Esophagus mucosa (tissue), 1 donor: Measurements from ENCODE around the gene ZNF780A. TPM values are rescaled to one million over a fixed set of nuclear protein-coding genes. Genes with fewer than 3 reads are reported as not detected.
"Not testable (repeated sequence)": the region's sequence is repeated elsewhere in the genome, so short reads cannot be mapped to it uniquely, and the experiment has no call there.

Experiments used
- ATAC-seq: fragments of 200-7000 bp; cut with Tn5 transposase; one replicate; pipeline ENCODE4 v1.9.1; 2020
- total RNA-seq: library from RNA; stranded (reverse); gene quantifications from one replicate; pipeline ENCODE4 v1.2.4, GENCODE V29; 2023
- donor health status: DM: yes; HTN: yes; CAD: no.

Gene ZNF780A
- total RNA-seq, result 10.2 TPM

GRCh38 chr19:40090241-40091204 is at the start of gene ZNF780A:
Gene ZNF780A (minus strand): TSS chr19:40090943. CDS start chr19:40084753, 6,190 bp downstream.
- peak; percentile 85 for ATAC-seq

- peak; percentile 44 for ATAC-seq
Measured at GRCh38 chr19:40139533-40140287, 49.0 kb upstream of the ZNF780A start.

- ATAC-seq, result no peak
Measured at GRCh38 chr19:40136818-40137217, 46.1 kb upstream of the ZNF780A start.

GRCh38 chr19:40134866-40135265 is 44.1 kb upstream of the ZNF780A start:
- ATAC-seq, result no peak

GRCh38 chr19:40133491-40133890 is 42.7 kb upstream of the ZNF780A start:
- no peak for ATAC-seq

GRCh38 chr19:40130013-40130412 is 39.3 kb upstream of the ZNF780A start:
- no peak for ATAC-seq

- ATAC-seq, result no peak
Measured at GRCh38 chr19:40129425-40129824, 38.7 kb upstream of the ZNF780A start.

- ATAC-seq, result no peak
Measured at GRCh38 chr19:40128991-40129390, 38.2 kb upstream of the ZNF780A start.

- ATAC-seq, result no peak
Measured at GRCh38 chr19:40119380-40119779, 28.6 kb upstream of the ZNF780A start.

GRCh38 chr19:40118638-40119037 is 27.9 kb upstream of the ZNF780A start:
- ATAC-seq, result not testable (repeated sequence)

- ATAC-seq, result no peak
Measured at GRCh38 chr19:40116075-40116474, 25.3 kb upstream of the ZNF780A start.

- not testable (repeated sequence) for ATAC-seq
Measured at GRCh38 chr19:40114119-40114518, 23.4 kb upstream of the ZNF780A start.

GRCh38 chr19:40112271-40112670 is 21.5 kb upstream of the ZNF780A start:
- not testable (repeated sequence) for ATAC-seq

- ATAC-seq, result no peak
Measured at GRCh38 chr19:40110570-40110969, 19.8 kb upstream of the ZNF780A start.

GRCh38 chr19:40104754-40105153 is 14.0 kb upstream of the ZNF780A start:
- ATAC-seq, result no peak

GRCh38 chr19:40103600-40103999 is 12.9 kb upstream of the ZNF780A start:
- no peak for ATAC-seq

GRCh38 chr19:40101813-40102212 is 11.1 kb upstream of the ZNF780A start:
- no peak for ATAC-seq

GRCh38 chr19:40093416-40093815 is 2.7 kb upstream of the ZNF780A start:
- no peak for ATAC-seq

GRCh38 chr19:40091205-40092129 is 724 bp upstream of the ZNF780A start:
- no peak for ATAC-seq

- ATAC-seq, result no peak
Measured at GRCh38 chr19:40089462-40089861, 1.3 kb downstream of the ZNF780A start.

- no peak for ATAC-seq
Measured at GRCh38 chr19:40088299-40089047, 2.3 kb downstream of the ZNF780A start.

GRCh38 chr19:40084948-40085347 is 5.8 kb downstream of the ZNF780A start:
- no peak for ATAC-seq
